ENCODE data around the gene RBM26.

The RBM26 gene

GRCh38 chr13:79349011-79349410 lies 57.0 kb downstream of the RBM26 start:
- no peak overlapping the region for H3K27ac ChIP-seq

GRCh38 chr13:79346300-79346914 lies 59.6 kb downstream of the RBM26 start:
- Histone ChIP-seq H3K9me3 (no peaks in the 10 kb centered on the region), H3K27ac (no peak overlapping the region), H3K36me3 (peaks cover 67% of the 10 kb centered on the region), H3K9ac (no peak overlapping the region), H3K4me2 (no peak overlapping the region), H3K4me1 (no peaks in the 10 kb centered on the region), H4K20me1 (peaks cover 25% of the 10 kb centered on the region; the same call in 1 of the 2 replicates), H3K4me3 (no peak overlapping the region), H3K27me3 (no peaks in the 10 kb centered on the region)
- TF ChIP-seq Cebpa-rat (IDR thresholded peaks at IDR 0.05): no peak

More at GRCh38 chr13:79349011-79349410, 57.0 kb downstream of the RBM26 start:
- Histone ChIP-seq H3K36me3 (peaks cover 70% of the 10 kb centered on the region), H4K20me1 (peaks cover 27% of the 10 kb centered on the region; the same call in 1 of the 2 replicates), H3K4me1 (no peaks in the 10 kb centered on the region), H3K4me3 (no peak overlapping the region), H3K27me3 (no peaks in the 10 kb centered on the region), H3K9me3 (no peaks in the 10 kb centered on the region), H3K9ac (no peak overlapping the region), H3K4me2 (no peak overlapping the region)
- no peak for TF ChIP-seq Cebpa-rat (IDR thresholded peaks at IDR 0.05)

GRCh38 chr13:79341202-79341601 lies 64.9 kb downstream of the RBM26 start:
- Histone ChIP-seq H3K4me3 (no peak overlapping the region), H3K27me3 (no peaks in the 10 kb centered on the region), H4K20me1 (peaks cover 48% of the 10 kb centered on the region), H3K4me1 (no peaks in the 10 kb centered on the region), H3K9ac (no peak overlapping the region), H3K27ac (no peak overlapping the region), H3K36me3 (peaks cover 90% of the 10 kb centered on the region), H3K4me2 (no peak overlapping the region), H3K9me3 (no peaks in the 10 kb centered on the region)
- TF ChIP-seq Cebpa-rat (IDR thresholded peaks at IDR 0.05): no peak

- no peaks in the 10 kb centered on the region for H3K4me1 ChIP-seq
- TF ChIP-seq Cebpa-rat (IDR thresholded peaks at IDR 0.05): no peak
- H3K9ac ChIP-seq: no peak overlapping the region
- no peak overlapping the region for H3K4me3 ChIP-seq
- H3K27me3 ChIP-seq: no peaks in the 10 kb centered on the region
- H3K4me2 ChIP-seq: no peak overlapping the region
- H3K27ac ChIP-seq: no peak overlapping the region
- peaks cover 91% of the 10 kb centered on the region for H3K36me3 ChIP-seq
- no peaks in the 10 kb centered on the region for H3K9me3 ChIP-seq
- H4K20me1 ChIP-seq: peaks cover 45% of the 10 kb centered on the region
Observed at GRCh38 chr13:79340490-79340889, 65.6 kb downstream of the RBM26 start.

- H3K27ac ChIP-seq: no peak overlapping the region
- H3K4me1 ChIP-seq: no peaks in the 10 kb centered on the region
- H3K9me3 ChIP-seq: no peaks in the 10 kb centered on the region
- H3K36me3 ChIP-seq: peaks cover 91% of the 10 kb centered on the region
- H4K20me1 ChIP-seq: peaks cover 53% of the 10 kb centered on the region
- H3K4me3 ChIP-seq: no peak overlapping the region
- H3K9ac ChIP-seq: no peak overlapping the region
- no peak for TF ChIP-seq Cebpa-rat (IDR thresholded peaks at IDR 0.05)
- no peak overlapping the region for H3K4me2 ChIP-seq
- H3K27me3 ChIP-seq: no peaks in the 10 kb centered on the region
Observed at GRCh38 chr13:79338343-79338742, 67.7 kb downstream of the RBM26 start.

GRCh38 chr13:79336966-79337365 lies 69.1 kb downstream of the RBM26 start:
- no peaks in the 10 kb centered on the region for H3K9me3 ChIP-seq
- H3K4me2 ChIP-seq: no peak overlapping the region
- no peak overlapping the region for H3K27ac ChIP-seq
- no peak overlapping the region for H3K9ac ChIP-seq
- no peaks in the 10 kb centered on the region for H3K4me1 ChIP-seq
- H3K27me3 ChIP-seq: no peaks in the 10 kb centered on the region
- TF ChIP-seq Cebpa-rat (IDR thresholded peaks at IDR 0.05): no peak
- peaks cover 55% of the 10 kb centered on the region for H4K20me1 ChIP-seq
- peaks cover 85% of the 10 kb centered on the region for H3K36me3 ChIP-seq
- no peak overlapping the region for H3K4me3 ChIP-seq

- TF ChIP-seq Cebpa-rat (IDR thresholded peaks at IDR 0.05): no peak
- peaks cover 53% of the 10 kb centered on the region for H3K36me3 ChIP-seq
- peaks cover 13% of the 10 kb centered on the region; the same call in 1 of the 2 replicates for H4K20me1 ChIP-seq
- no peak overlapping the region for H3K9ac ChIP-seq
- H3K4me3 ChIP-seq: no peak overlapping the region
- no peaks in the 10 kb centered on the region for H3K27me3 ChIP-seq
- H3K4me1 ChIP-seq: no peaks in the 10 kb centered on the region
- no peak overlapping the region for H3K4me2 ChIP-seq
- H3K27ac ChIP-seq: no peak overlapping the region
- no peaks in the 10 kb centered on the region for H3K9me3 ChIP-seq
Observed at GRCh38 chr13:79328510-79328909, 77.5 kb downstream of the RBM26 start.

- Histone ChIP-seq H3K4me2 (no peak overlapping the region), H3K4me1 (no peaks in the 10 kb centered on the region), H3K4me3 (no peak overlapping the region), H4K20me1 (no peaks in the 10 kb centered on the region; the same call in 1 of the 2 replicates), H3K27ac (no peak overlapping the region), H3K9me3 (no peaks in the 10 kb centered on the region), H3K27me3 (no peaks in the 10 kb centered on the region), H3K9ac (no peak overlapping the region), H3K36me3 (peaks cover 47% of the 10 kb centered on the region)
- TF ChIP-seq Cebpa-rat (IDR thresholded peaks at IDR 0.05): no peak
Observed at GRCh38 chr13:79320433-79320832, 85.6 kb downstream of the RBM26 start.

GRCh38 chr13:79318664-79319063 lies 87.4 kb downstream of the RBM26 start:
- H3K27me3 ChIP-seq: no peaks in the 10 kb centered on the region
- H3K9ac ChIP-seq: no peak overlapping the region
- H3K27ac ChIP-seq: no peak overlapping the region
- peaks cover 46% of the 10 kb centered on the region for H3K36me3 ChIP-seq
- H3K4me3 ChIP-seq: no peak overlapping the region
- no peaks in the 10 kb centered on the region for H3K9me3 ChIP-seq
- no peak for TF ChIP-seq Cebpa-rat (IDR thresholded peaks at IDR 0.05)
- H4K20me1 ChIP-seq: no peaks in the 10 kb centered on the region; the same call in 1 of the 2 replicates
- no peaks in the 10 kb centered on the region for H3K4me1 ChIP-seq
- no peak overlapping the region for H3K4me2 ChIP-seq

GRCh38 chr13:79317856-79318255 lies 88.2 kb downstream of the RBM26 start:
- H3K9ac ChIP-seq: no peak overlapping the region
- H3K9me3 ChIP-seq: no peaks in the 10 kb centered on the region
- no peak overlapping the region for H3K27ac ChIP-seq
- no peak for TF ChIP-seq Cebpa-rat (IDR thresholded peaks at IDR 0.05)
- H3K4me3 ChIP-seq: no peak overlapping the region
- H3K27me3 ChIP-seq: no peaks in the 10 kb centered on the region
- H4K20me1 ChIP-seq: no peaks in the 10 kb centered on the region; the same call in 1 of the 2 replicates
- no peak overlapping the region for H3K4me2 ChIP-seq
- peaks cover 46% of the 10 kb centered on the region for H3K36me3 ChIP-seq
- no peaks in the 10 kb centered on the region for H3K4me1 ChIP-seq

Data from BLaER1 (cell line).